SK-N-SH treated with all-trans-retinoic acid at 6 μM for 48 hours (cell line): ENCODE results near the gene TPO.
"Not testable (repeated sequence)": the region's sequence is repeated elsewhere in the genome, so short reads cannot be mapped to it uniquely, and the experiment has no call there.

Experiments used
- ATAC-seq: fragments of 200-7000 bp; cut with Tn5 transposase; 3 replicates; pipeline ENCODE4 v1.9.1; 2020; ENCODE audit warnings: mild to moderate bottlenecking, moderate library complexity
- ARNTL ChIP-seq: fragments of 450-650 bp; formaldehyde crosslinking; IDR thresholded peaks from 2 replicates; pipeline ENCODE4 v1.5.0; 2020; ENCODE audit warnings: low read depth, mild to moderate bottlenecking, moderate library complexity, borderline replicate concordance
- BACH2 ChIP-seq: fragments of 250-450 bp; sonication (Bioruptor Pico); IDR thresholded peaks from 2 replicates; pipeline ENCODE4 v1.9.0; 2021; ENCODE audit warnings: mild to moderate bottlenecking, borderline replicate concordance
- CSDC2 ChIP-seq: fragments of 250-450 bp; sonication (Bioruptor Pico); IDR thresholded peaks from 2 replicates; pipeline ENCODE4 v1.5.0; 2020; ENCODE audit warnings: mild to moderate bottlenecking, moderate library complexity
- ESRRG ChIP-seq: fragments of 250-450 bp; sonication (Bioruptor Pico); IDR thresholded peaks from 2 replicates; pipeline ENCODE4 v1.6.1; 2021; ENCODE audit warnings: mild to moderate bottlenecking
- GLIS3 ChIP-seq: fragments of 250-450 bp; sonication (Bioruptor Pico); IDR thresholded peaks from 2 replicates; pipeline ENCODE4 v1.5.0; 2020; ENCODE audit warnings: mild to moderate bottlenecking, moderate library complexity
- ISL1 ChIP-seq: fragments of 250-450 bp; sonication (Bioruptor Pico); IDR thresholded peaks from 2 replicates; pipeline ENCODE4 v2.1.2; 2022; ENCODE audit warnings: mild to moderate bottlenecking, moderate library complexity
- RARB ChIP-seq: fragments of 250-450 bp; sonication (Bioruptor Pico); IDR thresholded peaks from 2 replicates; pipeline ENCODE4 v1.8.0; 2021; ENCODE audit warnings: mild to moderate bottlenecking, moderate library complexity
- TOX ChIP-seq: fragments of 250-450 bp; sonication (Bioruptor Pico); IDR thresholded peaks from 2 replicates; pipeline ENCODE4 v1.8.0; 2021; ENCODE audit warnings: mild to moderate bottlenecking, moderate library complexity, borderline replicate concordance
- ZC3H10 ChIP-seq: fragments of 250-450 bp; sonication (Bioruptor Pico); IDR thresholded peaks from 2 replicates; pipeline ENCODE4 v1.5.1; 2021; ENCODE audit warnings: mild to moderate bottlenecking, moderate library complexity
- ZFP3 ChIP-seq: fragments of 250-450 bp; sonication (Bioruptor Pico); IDR thresholded peaks from 2 replicates; pipeline ENCODE4 v1.5.0; 2020; ENCODE audit warnings: mild to moderate bottlenecking, moderate library complexity
- ZFP30 ChIP-seq: fragments of 450-650 bp; formaldehyde crosslinking; IDR thresholded peaks from 2 replicates; pipeline ENCODE4 v1.5.0; 2022; ENCODE audit warnings: mild to moderate bottlenecking, moderate library complexity
- ZNF565 ChIP-seq: fragments of 450-650 bp; formaldehyde crosslinking; conservative IDR thresholded peaks from 2 replicates; pipeline ENCODE4 v1.5.0; 2020; ENCODE audit warnings: low read depth, mild to moderate bottlenecking, moderate library complexity
- ZNF70 ChIP-seq: fragments of 450-650 bp; formaldehyde crosslinking; IDR thresholded peaks from 2 replicates; pipeline ENCODE4 v1.5.0; 2020; ENCODE audit warnings: mild to moderate bottlenecking, moderate library complexity
- ZNF8 ChIP-seq: fragments of 450-650 bp; formaldehyde crosslinking; IDR thresholded peaks from 2 replicates; pipeline ENCODE4 v1.5.0; 2020; ENCODE audit warnings: mild to moderate bottlenecking, moderate library complexity
- TF ChIP-seq, protein P1 (sequence below): fragments of 250-450 bp; sonication (Bioruptor Pico); IDR thresholded peaks from 2 replicates; pipeline ENCODE4 v1.8.0; 2020; ENCODE audit warnings: mild to moderate bottlenecking, moderate library complexity, borderline replicate concordance
- TF ChIP-seq, protein P2 (sequence below): fragments of 250-450 bp; sonication (Bioruptor Pico); IDR thresholded peaks from 2 replicates; pipeline ENCODE4 v1.5.1; 2020; ENCODE audit warnings: low read depth, mild to moderate bottlenecking, moderate library complexity
- TF ChIP-seq, protein P3 (sequence below): fragments of 250-450 bp; sonication (Bioruptor Pico); IDR thresholded peaks from 2 replicates; pipeline ENCODE4 v1.8.0; 2021; ENCODE audit warnings: low read depth, mild to moderate bottlenecking, moderate library complexity, borderline replicate concordance
- TF ChIP-seq, protein P4 (sequence below): fragments of 250-450 bp; sonication (Bioruptor Pico); IDR thresholded peaks from 2 replicates; pipeline ENCODE4 v1.5.1; 2021; ENCODE audit warnings: mild to moderate bottlenecking, moderate library complexity

TPO gene

DNA sequence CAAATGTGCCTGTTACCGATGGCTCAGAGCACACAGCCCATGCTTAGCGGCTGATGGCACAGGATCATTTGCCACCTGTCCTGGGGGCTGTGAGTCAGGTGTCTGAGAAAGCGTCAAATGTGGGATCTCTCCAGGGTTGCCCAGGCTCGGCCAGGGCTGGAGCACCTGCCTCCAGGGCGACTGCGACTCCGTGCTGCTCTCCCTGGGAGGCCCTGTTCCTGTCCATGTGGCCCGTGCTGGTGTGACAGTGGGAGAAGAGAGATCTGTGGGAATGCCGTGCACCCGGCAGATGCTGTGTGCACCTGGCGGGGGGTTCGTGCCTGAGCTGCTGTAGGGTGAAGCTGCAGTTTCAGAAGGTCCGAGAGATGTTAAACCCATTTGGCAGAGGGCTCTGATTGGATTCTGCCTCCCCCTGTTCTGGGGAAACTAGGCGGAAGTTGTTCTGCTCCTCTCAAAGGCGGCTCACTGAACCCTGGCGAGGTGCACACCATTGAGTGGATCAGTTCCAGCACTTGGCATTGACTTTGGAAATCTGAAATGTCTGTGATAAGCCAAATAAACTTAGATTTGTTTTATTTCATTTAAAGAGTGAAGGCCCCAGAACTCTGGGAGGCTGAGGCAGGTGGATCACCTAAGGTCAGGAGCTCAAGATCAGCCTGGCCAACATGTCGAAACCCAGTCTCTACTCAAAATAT is 34.7 kb upstream of the TPO start:
- no peak for TF ChIP-seq ZNF70 (CRISPR knock-in tag)
- TF ChIP-seq ISL1 (CRISPR knock-in tag): no peak
- no peak for TF ChIP-seq ZNF8 (CRISPR knock-in tag)
- no peak for TF ChIP-seq ZFP3
- TF ChIP-seq CSDC2 (CRISPR knock-in tag): no peak
- TF ChIP-seq ZNF565 (CRISPR knock-in tag): no peak
- no peak for TF ChIP-seq GLIS3
- no peak for TF ChIP-seq TOX (CRISPR knock-in tag)
- TF ChIP-seq ZC3H10 (CRISPR knock-in tag): no peak
- no peak for TF ChIP-seq BACH2 (CRISPR knock-in tag)
- TF ChIP-seq, protein P1, sequence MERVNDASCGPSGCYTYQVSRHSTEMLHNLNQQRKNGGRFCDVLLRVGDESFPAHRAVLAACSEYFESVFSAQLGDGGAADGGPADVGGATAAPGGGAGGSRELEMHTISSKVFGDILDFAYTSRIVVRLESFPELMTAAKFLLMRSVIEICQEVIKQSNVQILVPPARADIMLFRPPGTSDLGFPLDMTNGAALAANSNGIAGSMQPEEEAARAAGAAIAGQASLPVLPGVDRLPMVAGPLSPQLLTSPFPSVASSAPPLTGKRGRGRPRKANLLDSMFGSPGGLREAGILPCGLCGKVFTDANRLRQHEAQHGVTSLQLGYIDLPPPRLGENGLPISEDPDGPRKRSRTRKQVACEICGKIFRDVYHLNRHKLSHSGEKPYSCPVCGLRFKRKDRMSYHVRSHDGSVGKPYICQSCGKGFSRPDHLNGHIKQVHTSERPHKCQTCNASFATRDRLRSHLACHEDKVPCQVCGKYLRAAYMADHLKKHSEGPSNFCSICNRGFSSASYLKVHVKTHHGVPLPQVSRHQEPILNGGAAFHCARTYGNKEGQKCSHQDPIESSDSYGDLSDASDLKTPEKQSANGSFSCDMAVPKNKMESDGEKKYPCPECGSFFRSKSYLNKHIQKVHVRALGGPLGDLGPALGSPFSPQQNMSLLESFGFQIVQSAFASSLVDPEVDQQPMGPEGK (CRISPR knock-in tag): no peak
- TF ChIP-seq RARB (CRISPR knock-in tag): no peak
- TF ChIP-seq, protein P2, sequence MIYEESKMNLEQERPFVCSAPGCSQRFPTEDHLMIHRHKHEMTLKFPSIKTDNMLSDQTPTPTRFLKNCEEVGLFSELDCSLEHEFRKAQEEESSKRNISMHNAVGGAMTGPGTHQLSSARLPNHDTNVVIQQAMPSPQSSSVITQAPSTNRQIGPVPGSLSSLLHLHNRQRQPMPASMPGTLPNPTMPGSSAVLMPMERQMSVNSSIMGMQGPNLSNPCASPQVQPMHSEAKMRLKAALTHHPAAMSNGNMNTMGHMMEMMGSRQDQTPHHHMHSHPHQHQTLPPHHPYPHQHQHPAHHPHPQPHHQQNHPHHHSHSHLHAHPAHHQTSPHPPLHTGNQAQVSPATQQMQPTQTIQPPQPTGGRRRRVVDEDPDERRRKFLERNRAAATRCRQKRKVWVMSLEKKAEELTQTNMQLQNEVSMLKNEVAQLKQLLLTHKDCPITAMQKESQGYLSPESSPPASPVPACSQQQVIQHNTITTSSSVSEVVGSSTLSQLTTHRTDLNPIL (CRISPR knock-in tag): no peak
- no peak for TF ChIP-seq ARNTL (CRISPR knock-in tag)
- ATAC-seq: no peak

DNA sequence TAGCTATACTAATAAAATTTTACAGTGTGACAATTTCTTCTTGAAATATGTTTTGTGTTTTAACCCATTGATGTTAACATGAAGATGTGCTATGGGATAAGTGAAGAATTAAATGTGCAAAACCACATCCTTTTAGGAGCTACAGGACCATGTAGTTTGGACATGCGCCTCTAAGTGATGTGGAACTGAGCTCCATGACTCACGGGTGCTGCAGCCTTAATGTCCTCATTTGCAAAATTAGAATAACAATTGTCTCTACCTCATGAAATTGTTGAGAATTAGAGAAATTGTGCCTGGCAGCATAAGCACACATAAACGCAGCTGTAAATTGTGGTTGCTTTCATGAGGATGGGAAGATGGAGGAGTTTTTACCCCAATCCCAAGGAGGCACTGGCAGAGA is 31.6 kb upstream of the TPO start:
- TF ChIP-seq GLIS3: no peak
- ATAC-seq: no peak

DNA sequence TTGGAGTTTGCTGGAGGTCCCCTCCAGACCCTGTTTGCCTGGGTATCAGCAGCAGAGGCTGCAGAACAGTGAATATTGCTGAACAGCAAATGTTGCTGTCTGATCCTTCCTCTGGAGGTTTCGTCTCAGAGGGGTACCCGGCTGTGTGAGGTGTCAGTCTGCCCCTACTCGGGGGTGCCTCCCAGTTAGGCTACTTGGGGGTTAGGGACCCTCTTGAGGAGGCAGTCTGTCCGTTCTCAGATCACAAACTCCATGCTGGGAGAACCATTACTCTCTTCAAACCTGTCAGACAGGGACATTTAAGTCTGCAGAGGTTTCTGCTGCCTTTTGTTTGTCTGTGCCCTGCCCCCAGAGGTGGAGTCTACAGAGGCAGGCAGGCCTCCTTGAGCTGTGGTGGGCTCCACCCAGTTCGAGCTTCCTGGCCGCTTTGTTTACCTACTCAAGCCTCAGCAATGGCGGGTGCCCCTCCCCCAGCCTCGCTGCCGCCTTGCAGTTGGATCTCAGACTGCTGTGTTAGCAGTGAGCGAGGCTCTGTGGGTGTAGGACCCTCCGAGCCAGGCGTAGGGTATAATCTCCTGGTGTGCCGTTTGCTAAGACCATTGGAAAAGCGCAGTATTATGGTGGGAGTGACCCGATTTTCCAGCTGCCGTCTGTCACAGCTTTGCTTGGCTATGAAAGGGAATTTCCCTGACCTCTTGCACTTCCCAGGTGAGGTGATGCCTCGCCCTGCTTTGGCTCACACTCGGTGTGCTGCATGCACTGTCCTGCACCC is 25.1 kb upstream of the TPO start:
- ATAC-seq: not testable (repeated sequence)

DNA sequence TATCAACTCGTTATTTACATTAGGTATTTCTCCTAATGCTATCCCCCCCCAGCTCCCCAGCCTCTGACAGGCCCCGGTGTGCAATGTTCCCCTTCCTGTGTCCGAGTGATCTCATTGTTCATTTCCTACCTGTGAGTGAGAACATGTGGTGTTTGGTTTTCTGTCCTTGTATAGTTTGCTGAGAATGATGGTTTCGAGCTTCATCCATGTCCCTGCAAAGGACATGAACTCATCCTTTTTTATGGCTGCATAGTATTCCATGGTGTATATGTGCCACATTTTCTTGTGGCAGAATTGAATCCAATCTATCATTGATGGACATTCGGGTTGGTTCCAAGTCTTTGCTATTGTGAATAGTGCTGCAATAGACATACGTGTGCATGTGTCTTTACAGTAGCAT is 23.1 kb upstream of the TPO start:
- not testable (repeated sequence) for ATAC-seq

DNA sequence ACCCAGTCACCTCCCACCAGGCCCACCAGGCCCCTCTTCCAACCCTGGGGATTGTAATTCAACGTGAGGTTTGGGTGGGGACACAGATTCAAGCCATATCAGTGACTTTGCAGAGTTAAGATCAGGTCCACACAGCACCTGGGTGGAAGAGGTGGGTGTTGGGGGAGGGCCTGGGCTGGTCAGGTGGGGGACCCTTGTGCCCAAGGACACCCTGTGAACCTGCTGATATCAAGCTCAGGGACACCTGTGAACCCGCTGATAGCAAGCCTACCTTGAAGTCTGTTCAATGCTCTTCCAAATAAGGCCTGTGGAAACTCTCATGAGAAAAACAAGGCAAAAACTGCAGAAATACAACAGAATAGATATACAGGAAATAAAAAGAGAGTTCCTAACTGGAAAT is 19.9 kb upstream of the TPO start:
- ATAC-seq: no peak
- no peak for TF ChIP-seq ESRRG (CRISPR knock-in tag)
- TF ChIP-seq, protein P3, sequence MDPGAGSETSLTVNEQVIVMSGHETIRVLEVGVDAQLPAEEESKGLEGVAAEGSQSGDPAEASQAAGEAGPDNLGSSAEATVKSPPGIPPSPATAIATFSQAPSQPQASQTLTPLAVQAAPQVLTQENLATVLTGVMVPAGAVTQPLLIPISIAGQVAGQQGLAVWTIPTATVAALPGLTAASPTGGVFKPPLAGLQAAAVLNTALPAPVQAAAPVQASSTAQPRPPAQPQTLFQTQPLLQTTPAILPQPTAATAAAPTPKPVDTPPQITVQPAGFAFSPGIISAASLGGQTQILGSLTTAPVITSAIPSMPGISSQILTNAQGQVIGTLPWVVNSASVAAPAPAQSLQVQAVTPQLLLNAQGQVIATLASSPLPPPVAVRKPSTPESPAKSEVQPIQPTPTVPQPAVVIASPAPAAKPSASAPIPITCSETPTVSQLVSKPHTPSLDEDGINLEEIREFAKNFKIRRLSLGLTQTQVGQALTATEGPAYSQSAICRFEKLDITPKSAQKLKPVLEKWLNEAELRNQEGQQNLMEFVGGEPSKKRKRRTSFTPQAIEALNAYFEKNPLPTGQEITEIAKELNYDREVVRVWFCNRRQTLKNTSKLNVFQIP (CRISPR knock-in tag): no peak
- TF ChIP-seq, protein P2 (CRISPR knock-in tag): no peak
- TF ChIP-seq ZNF8 (CRISPR knock-in tag): no peak
- no peak for TF ChIP-seq GLIS3
- no peak for TF ChIP-seq ZC3H10 (CRISPR knock-in tag)
- TF ChIP-seq BACH2 (CRISPR knock-in tag): no peak
- TF ChIP-seq, protein P4, sequence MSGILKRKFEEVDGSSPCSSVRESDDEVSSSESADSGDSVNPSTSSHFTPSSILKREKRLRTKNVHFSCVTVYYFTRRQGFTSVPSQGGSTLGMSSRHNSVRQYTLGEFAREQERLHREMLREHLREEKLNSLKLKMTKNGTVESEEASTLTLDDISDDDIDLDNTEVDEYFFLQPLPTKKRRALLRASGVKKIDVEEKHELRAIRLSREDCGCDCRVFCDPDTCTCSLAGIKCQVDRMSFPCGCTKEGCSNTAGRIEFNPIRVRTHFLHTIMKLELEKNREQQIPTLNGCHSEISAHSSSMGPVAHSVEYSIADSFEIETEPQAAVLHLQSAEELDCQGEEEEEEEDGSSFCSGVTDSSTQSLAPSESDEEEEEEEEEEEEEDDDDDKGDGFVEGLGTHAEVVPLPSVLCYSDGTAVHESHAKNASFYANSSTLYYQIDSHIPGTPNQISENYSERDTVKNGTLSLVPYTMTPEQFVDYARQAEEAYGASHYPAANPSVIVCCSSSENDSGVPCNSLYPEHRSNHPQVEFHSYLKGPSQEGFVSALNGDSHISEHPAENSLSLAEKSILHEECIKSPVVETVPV: no peak
- TF ChIP-seq ZNF565 (CRISPR knock-in tag): no peak
- no peak for TF ChIP-seq ARNTL (CRISPR knock-in tag)
- no peak for TF ChIP-seq ZFP30 (CRISPR knock-in tag)
- no peak for TF ChIP-seq RARB (CRISPR knock-in tag)
- TF ChIP-seq, all 23 proteins: peak for 0
